Measurements from ENCODE around the gene TBC1D22B.

GRCh38 chr6:37282371-37282770 is 24.8 kb downstream of the TBC1D22B start:
- no peak for TF ChIP-seq SIN3A (IDR thresholded peaks at IDR 0.05; ENCODE audit: borderline replicate concordance, low read depth, low read length)
- no peak for TF ChIP-seq CHD2 (IDR thresholded peaks at IDR 0.05; ENCODE audit: low read length, partially characterized antibody)
- TF ChIP-seq CTCF (IDR thresholded peaks at IDR 0.05) = no peak
- TF ChIP-seq EZH2phosphoT487 (IDR thresholded peaks at IDR 0.05; ENCODE audit: borderline replicate concordance, low read depth) = no peak
- TF ChIP-seq RXRA (IDR thresholded peaks at IDR 0.05; ENCODE audit: borderline replicate concordance, low read depth) = no peak
- TF ChIP-seq FOXM1 (IDR thresholded peaks at IDR 0.05; ENCODE audit: low read depth) = no peak
